HG02938 (cell line): ENCODE data around the gene MYO7B.

ENCODE experiments used
- ATAC-seq: cut with Tn5 transposase; IDR thresholded peaks from one replicate; pipeline ENCODE4 v1.9.1; 2021; ENCODE audit warnings: mild to moderate bottlenecking, moderate library complexity; ENCODE audit not compliant: unreplicated experiment

The MYO7B gene

DNA sequence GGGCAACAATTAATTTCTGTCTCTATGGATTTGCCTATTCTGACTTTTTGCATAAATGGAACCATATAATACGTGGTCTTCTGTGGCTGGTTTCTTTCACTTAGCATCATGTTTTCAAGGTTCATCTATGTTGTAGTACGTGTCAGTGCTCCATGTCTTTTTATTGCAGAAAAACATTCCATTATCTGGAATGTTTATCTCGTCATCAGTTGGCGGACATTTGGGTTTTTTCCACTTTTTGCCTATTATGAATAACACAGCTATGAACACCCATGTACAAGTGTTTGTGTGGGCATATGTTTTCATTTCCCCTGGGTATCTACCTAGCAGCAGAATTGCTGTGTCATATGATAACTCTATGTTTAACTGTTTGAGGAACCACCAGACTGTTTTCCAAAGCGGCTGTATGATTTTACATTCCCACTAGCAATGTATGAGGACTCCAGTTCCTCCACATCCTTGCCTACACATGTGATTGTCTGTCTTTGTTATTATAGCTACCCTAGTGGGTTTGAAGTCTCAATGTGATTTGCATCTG lies 49.9 kb downstream of the MYO7B start:
- no peak for ATAC-seq

DNA sequence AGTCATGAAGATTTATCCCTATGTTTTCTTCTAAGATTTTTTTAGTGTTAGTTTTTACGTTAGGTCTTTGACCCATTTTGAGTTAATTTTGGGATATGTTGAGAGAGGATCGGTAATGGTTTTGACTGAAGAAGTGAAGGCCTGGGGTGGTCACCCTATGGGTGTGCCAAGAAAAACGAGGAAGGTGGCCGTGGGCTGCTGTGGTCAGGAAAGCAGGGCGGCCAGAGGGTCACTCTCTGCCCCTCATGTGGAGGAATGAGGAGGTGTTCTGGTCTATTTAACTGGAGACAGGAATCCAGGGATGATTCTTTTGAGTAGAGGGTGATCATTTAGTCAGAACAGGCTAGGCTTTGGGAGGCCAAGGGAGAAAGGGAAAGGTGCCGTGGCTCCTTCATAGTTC lies 50.7 kb downstream of the MYO7B start:
- ATAC-seq = no peak

DNA sequence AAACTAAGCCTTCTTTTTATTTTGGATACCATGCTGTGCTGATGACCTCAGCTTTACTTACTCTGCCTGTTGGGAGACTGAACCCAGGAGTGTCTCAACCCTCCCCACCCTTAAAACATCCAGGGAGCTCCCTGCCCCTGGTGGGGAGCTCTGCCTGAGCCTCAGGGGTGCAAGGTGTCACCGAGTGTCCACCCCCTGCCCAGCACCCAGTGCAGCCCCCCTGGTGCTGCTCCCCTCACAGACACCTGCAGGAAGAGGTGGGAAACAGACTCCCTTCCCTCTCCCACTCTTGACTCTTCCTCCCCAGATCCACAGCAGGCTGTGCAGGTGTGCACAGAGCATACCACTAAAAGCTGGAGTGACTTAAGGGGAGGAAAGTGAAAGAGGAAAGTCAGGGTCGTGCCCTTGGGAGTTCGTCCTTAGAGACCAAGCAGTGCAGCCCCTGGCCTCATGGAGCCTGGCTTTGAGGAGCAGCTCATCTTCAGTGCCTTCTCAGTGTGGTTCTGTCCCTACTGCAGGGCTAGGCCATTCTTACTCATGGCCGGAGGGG lies 51.3 kb downstream of the MYO7B start:
- ATAC-seq = no peak

DNA sequence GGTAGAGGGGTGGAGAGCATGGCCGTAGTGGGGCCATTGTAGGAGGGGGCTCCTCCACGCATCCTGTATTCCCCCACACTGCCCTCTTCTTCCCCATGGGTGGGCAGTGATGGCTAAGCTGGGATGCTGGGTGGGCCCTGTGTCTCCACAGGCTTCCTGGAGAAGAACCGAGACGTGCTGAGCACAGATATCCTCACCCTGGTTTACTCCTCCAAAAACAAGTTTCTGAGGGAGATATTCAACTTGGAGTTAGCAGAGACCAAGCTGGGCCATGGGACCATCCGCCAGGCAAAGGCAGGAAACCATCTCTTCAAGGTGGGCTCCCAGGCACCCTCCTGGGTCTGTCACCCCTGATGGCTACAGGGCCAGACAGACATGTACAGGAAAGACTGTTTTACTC lies 52.8 kb downstream of the MYO7B start:
- no peak for ATAC-seq

DNA sequence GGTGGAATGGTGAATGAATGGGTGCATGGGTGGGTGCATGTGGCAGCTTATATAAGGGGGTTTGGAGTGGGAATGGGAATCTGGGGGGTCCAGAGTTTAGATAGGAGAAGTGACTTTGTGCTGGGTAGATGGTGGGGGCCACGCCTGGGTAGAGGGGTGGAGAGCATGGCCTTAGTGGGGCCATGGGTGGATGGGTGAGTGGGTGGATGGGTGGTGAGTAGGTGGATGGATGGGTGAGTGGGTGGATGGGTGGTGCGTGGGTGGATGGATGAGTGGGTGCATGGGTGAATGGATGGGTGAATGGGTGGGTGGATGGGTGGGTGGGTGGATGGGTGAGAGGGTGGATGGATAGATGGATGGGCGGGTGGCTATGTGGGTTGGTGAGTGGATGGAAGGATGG lies 53.9 kb downstream of the MYO7B start:
- no peak for ATAC-seq

DNA sequence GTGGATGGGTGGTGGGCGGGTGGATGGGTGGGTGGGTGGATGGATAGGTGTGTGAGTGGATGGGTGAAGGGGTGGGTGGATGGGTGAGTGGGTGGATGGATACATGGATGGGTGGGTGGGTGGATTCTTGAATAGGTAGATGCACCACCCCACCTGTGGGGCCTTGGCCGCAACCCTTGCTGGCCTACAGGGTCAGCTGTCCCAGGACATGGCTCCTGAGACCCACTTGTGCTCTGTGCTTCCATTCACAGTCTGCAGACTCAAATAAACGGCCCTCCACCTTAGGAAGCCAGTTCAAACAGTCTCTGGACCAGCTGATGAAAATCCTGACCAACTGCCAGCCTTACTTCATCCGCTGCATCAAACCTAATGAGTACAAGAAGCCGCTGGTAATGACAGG lies 54.4 kb downstream of the MYO7B start:
- no peak for ATAC-seq

DNA sequence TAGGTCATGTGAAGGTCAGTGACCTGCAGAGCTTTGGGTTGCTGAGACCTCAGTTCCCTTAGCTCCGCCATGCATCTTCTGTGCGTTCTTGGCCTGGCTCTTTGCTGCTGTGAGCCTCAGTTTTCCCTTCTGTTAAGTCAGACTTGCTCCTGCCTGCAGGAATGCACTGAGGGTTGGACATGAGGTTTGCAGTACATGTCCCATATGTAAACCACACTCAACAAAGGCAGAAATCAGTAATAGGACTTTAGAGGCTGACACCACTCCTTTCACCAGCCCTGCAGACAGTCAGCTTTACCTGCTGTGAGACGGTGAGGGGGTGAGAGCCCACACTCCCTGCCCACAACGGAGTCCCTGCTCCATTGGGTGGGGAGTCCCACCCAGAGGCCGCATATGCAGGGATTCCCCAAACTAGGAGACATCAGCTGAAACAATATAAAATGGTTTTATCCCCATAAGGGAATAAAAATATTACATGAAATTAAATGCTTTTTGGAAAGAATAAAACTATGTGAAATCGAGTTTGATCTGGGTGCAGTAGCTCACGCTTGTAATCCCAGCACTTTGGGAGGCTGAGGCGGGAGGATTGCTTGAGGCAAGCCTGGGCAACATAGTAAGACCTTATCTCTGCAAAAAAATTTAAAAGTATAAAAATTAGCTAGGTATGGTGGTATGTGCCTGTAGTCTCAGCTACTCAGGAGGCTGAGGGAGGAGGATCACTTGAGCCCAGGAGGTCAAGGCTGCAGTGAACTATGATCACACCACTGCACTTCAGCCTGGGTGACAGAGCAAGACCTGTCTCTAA lies 55.1 kb downstream of the MYO7B start:
- ATAC-seq = no peak

DNA sequence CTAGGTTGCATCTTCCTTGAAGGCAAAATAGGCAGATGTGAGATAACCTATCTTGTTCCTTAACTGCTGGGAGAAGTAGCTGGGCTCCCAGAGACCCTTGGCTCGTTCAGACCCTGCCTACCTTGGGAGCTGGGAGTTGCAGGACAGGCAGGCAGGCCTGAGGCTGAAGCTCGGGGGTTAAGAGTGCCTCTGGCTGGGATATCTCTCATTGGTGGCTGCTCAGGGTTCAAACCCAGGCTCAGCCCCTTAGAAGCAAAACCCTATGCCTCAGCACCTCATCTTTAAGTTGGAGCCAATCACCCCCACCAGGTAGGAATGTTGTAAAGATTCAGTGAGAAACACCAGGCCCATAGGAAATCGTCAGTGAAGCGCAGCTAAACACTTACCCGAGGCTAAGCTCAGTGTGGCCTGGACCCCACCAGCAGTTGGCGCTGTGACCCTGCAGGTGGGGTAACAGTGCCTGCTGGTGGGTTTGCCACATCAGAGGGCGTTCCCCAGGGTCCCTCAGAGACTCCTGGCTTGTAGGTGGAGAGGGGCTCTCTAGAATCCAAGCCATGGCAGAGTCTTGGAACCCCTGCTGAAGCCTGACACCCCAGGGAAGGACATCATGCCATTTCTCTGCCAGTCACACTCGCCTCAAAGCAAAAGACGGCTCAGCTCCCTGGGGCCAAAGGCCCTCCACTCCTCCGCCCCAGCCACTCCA lies 55.9 kb downstream of the MYO7B start:
- ATAC-seq = no peak

DNA sequence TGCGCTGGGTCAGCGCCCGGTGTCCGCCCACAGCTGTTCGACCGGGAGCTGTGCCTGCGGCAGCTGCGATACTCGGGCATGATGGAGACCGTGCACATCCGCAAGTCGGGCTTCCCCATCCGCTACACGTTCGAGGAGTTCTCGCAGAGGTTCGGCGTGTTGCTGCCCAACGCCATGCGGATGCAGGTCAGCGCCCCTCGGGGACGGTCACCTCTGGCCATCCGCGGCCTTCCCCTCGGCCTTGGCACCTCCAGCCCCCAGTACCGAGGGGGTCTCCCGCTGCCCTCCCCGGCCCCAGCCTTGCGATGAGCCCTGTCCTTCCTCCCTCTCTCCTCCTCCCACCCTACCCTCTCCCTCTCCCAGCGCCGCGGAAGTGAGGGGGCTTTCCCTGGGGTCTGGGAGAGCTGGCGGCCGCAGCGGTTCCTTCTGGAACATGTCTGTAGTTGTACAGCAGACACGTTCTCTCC lies 57.3 kb downstream of the MYO7B start:
- no peak for ATAC-seq

DNA sequence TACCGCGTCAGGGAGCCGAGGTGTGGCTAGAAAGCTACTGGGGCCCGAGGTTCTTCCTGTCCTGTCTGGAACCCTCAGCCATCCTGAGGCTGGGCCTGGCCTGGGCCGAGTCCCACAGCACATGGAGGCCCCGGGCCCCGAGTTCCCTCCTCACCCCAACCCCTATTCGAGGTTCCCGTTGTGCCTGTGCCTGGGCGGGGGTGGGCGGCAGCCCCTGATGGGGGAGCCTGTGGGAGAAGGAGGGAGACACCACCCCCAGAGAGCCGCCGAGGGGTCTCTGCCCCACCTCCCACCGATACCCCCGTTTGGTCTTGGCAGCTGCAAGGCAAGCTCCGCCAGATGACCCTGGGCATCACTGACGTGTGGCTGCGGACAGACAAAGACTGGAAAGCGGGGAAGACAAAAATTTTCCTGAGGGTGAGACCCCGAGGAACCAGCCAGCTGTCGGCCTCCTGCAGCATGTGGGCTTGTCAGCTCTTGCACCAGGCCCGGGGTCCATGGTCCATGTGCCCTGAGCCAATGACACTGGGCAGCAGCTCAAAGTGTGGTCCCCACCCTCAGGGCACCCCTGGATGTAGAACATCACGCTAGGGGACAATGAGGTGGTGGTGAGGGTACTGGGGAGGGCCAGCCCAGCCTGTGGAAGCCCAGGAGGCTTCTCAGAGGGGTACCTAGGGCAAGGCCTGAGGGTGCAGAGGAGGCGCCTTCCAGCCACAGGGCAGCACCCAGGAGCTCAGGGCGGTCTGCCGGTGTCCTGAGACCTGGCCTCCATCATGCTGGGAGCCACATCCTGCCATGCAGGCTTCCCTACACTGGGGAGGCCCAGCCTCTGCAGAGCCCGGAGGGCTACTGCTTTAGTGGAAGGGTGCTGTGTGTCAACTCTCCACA lies 58.0 kb downstream of the MYO7B start:
- no peak for ATAC-seq

DNA sequence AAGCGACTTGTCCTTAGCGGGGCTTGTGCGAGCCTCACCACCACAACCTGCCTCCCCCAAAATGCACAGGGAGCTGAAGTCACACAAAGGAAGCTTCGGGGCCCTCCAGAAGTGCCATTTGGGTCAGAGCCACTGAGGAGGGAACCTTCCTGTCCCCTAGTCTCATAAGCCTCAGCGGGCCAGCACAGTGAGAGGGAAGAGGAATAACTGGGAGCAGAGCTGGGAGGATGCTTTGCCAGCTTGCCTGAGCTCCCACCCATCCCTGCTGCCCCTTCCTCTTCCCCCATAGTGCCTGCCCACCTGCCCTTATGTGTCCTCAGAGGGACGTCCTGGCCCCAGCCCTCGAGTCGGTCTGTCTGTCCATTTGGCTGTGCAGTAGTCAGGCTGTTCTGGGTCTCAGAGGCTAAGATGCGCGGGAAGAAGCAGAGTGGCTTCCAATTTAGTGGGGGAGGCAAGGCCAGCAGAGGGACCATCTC lies 58.7 kb downstream of the MYO7B start:
- no peak for ATAC-seq

DNA sequence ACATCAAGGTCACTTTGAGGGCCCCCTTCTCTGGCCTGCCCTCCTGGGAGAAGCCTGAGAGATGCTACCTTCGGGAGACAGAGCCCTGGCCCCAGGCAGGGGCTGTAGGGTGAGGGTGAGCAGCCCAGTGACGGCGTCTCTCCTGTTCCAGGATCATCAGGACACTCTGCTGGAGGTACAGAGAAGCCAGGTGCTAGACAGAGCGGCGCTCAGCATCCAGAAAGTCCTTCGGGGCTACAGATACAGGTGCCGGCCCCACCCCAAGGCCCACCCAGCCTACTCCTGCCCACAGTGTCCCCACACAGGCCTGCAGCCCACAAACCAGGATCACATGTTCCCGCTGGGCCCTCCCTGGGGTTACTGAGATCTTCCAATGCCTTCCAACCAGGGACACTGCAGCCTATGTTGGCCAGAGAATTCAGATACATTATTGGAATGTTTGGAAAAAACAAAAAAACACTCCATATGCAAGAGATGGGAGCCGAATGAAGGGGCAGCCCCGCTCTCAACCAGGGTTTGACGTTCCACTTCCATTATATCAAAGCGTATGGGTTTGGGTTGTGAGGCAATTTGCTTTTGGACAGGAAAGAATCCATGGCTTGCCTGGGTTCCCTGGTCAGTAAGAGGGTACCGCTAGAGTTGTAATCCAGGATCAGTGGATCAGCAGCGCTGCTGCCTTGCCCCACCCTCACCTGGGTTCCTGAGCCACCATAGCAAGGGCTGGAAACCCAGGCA lies 61.0 kb downstream of the MYO7B start:
- ATAC-seq = no peak

DNA sequence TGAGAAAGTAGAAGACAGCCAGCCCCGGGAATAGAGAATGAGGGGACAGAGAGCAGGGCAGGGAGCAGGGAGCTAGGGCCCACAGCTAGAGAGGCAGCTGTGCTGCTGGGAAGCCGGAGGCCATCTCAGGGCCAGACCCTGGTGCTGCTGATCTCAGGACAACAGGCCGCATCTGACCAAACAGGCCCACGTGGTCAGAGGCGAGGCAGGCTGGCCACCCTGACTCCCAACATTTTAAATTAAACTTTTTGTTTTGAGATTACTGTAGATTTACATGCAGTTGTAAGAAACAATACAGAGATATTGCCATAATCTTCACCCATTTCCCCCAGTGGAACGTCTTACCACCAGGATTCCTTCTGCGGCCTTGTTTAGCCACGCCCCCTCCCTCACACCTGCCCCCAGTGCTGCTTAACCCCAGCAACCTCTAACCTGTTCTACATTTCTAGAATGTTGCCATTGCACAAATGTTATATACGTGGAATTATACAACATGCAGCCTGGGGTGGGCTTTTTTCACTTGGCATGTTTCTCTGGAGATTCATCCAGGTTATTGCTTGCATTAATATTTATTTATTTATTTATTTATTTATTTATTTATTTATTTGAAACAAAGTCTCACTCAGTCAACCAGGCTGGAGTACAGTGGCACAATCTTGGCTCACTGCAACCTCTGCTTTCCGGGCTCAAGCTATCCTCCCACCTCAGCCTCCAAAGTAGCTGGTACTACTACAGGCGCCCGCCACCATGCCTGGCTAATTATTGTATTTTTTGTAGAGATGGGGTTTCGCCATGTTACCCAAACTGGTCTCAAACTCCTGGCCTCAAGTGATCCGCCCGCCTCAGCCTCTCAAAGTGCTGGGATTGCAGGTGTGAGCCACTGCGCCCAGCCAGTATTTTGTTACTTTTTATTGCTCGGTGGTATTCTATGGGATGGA lies 61.8 kb downstream of the MYO7B start:
- ATAC-seq = no peak

DNA sequence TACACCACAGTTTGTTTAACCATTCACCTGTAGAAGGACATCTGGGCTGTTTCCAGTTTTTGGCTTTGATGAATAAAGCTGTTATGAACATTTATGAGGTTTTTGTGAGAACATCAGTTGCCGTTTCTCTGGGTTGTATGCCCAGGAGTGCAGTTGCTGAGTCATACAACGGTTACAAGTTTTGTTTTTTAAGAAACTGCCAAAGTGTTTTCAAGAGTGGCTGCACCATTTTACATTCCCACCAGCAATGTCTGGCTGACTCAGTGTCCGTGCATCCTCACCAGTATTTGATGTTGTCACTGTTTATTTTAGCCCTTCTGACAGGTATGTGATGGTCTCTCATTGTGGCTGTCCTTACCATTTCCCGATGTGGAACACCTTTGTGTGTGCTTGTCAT lies 62.5 kb downstream of the MYO7B start:
- no peak for ATAC-seq

DNA sequence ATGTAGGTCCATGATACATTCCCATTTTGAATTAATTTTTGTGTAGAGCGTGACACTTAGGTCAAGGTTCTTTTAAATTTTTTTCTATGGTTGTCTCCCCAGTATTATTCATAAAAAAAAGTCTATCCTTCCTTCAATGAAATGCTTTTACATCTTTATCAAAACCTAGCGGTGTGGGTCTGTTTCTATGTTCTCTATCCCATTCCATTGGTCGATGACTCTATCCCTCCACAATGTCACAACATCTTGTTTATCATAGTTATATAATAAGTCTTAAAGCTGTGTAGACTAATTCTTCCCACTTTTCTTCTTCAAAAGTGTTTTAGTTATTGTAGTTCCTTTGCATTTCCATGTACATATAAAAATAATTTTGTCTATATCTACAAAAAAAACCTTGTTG lies 63.2 kb downstream of the MYO7B start:
- ATAC-seq = no peak

DNA sequence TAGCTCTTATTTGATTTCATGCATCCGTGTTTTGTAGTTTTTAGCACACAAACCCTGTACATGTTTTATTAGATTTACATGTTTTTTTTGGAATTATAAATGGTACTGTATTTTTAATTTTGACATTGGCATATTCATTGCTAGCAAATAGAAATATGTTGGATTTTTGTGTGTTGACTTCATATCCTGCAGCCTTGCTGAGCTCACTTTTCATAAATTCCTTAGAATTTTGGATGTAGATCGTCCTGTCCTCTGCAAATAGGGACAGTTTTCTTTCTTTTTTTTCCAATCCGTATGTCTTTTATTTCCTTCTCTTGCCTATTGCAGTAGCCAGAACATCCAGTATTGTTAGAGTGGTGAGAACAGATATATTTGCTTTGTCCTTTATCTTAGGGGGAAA lies 63.7 kb downstream of the MYO7B start:
- no peak for ATAC-seq

DNA sequence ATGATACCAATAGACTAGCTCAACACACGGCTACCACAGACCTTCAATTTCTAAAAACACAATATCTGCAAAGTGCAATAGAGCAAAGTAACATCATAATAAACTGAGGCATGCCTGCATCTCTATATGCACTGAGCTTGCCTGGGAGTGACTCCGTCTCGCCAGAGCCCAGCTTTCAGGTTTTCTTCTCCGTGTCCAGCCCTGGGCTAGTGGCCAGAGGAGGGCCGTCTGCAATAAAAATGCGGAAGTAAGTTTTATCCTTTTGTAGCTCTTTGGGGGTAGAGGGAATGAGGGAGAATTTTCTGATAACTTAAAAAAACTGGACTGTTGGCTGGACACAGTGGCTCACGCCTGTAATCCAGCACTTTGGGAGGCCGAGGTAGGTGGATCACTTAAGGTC lies 69.5 kb downstream of the MYO7B start:
- ATAC-seq = no peak

DNA sequence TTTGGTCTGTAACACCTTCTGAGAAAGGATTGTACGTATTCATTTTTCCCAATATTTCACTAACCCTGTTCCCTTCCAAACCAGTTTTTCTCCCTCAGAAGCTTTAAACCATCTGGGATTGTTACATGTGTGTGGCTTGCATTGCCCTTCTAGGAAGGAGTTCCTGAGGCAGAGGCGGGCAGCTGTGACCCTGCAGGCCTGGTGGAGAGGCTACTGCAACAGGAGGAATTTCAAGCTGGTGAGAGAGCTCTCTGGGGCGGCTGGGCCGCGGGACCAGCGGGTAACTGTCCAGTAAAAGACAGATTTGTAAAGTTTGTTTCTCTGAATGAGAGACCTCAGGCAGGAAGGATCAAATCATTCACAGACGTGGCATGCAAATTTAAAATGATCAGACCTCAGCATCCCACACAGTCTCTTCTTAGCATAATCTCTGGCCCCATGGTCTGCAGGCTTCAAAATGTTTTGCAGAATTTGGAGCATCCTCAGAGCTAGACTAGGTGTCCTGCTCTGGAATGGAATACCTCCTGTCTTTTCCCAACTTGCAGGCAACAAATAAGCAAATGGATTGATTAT lies 70.3 kb downstream of the MYO7B start:
- no peak for ATAC-seq
